ENCODE results near the gene DOCK4. TPM values are rescaled to one million over a fixed set of nuclear protein-coding genes. Genes with fewer than 3 reads are reported as not detected.

DOCK4 gene
- total and polyA plus RNA-seq, 2 of the 8 experiments (the other 6 are each of a cell fraction or from before 2014, with no cell fraction given): 5.1 to 23.6 TPM

- no peak for TF ChIP-seq SUZ12 (IDR thresholded peaks at IDR 0.05; ENCODE audit: low read length)
- no peak for TF ChIP-seq GABPA (IDR thresholded peaks at IDR 0.05; ENCODE audit: borderline replicate concordance, insufficient read depth, low read length)
- TF ChIP-seq ASH2L (IDR thresholded peaks at IDR 0.05; ENCODE audit: low read length): no peak
- TF ChIP-seq E2F6 (IDR thresholded peaks at IDR 0.05): no peak
- no peak for TF ChIP-seq KDM5A (IDR thresholded peaks at IDR 0.05; ENCODE audit: low read length)
- TF ChIP-seq SIX5 (IDR thresholded peaks at IDR 0.05; ENCODE audit: low read depth, low read length): no peak
- no peak for TF ChIP-seq CBX8 (IDR thresholded peaks at IDR 0.05; ENCODE audit: borderline replicate concordance, low read depth, low read length)
- TF ChIP-seq POLR2A (IDR thresholded peaks at IDR 0.05; ENCODE audit: control extremely low read depth in 1 of 2, low read depth in 2 of 2, low read length in 2 of 2): no peak
Measured at GRCh38 chr7:112069879-112070321, 136.3 kb downstream of the DOCK4 start (continued).

Data from H1 (cell line).